ENCODE measurements around the gene NRG2. TPM values are rescaled to one million over a fixed set of nuclear protein-coding genes. Genes with fewer than 3 reads are reported as not detected.
A peak's percentile ranks its signal among the peaks of the same experiment; 100 is the strongest.

The NRG2 gene
- total RNA-seq, 1 experiment from 2014 or later = not detected

DNA sequence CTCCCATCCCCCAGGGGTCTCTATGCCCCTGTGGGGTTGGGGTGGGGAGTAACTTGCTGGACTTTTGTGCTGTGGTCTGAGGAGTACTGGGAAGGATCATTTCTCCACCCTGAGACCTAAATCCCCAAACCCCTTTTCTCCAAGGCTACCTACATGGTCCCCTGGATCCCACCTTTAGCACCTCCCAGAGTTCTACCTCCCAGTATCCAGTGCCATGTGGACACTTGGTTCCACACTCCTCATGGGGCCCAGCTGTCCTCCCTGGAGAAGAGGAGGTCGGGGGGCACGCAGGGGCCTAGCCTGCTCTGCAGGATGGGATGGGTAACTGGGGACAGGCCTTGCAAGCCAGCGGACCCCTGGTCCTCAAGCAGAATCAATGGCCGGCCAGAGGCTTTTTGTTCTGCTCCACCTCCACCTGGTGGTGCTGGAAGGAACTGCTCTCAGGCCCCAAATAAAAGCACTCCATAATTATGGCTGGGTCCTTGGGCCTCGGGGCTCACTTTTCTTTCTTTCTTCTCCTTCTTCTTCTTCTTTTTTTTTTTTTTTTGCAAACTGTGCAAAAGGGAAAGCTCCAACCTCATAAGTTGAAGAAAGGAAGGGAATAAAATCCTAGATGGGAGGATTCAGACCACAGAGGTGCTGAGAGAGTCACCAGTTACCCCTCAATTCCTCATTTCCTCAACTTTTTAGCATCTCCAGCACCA is 179.1 kb downstream of the NRG2 start:
- no TSS peak for BruUV-seq (replicated peaks)
- H3K27me3 ChIP-seq (replicated peaks; ENCODE audit: insufficient read depth, low read depth, low read length, poor library complexity) = peaks cover 4% of the 10 kb centered on the region
- DNase-seq (ENCODE audit: low spot score) = peak; percentile 67

DNA sequence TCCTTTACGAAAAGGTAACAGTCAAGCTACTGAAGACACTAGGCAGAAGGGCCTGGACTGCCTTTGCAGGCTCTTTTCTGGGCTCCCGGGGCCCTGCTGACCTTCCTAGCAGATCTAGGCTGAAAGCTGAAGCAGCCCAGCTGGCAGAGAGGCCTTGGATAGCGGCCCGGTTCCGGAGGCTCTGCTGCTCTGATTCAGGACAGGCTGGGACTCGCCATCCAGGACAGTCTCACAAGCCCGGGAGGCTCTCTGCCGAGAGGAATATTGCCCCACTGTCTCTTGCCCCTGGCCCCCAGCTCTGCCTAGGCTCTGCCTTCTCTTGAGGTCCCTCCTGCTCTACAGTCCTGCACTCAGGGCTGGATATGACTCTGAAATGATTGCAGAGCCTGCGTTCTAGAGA is 179.7 kb downstream of the NRG2 start:
- TF ChIP-seq, protein P1, sequence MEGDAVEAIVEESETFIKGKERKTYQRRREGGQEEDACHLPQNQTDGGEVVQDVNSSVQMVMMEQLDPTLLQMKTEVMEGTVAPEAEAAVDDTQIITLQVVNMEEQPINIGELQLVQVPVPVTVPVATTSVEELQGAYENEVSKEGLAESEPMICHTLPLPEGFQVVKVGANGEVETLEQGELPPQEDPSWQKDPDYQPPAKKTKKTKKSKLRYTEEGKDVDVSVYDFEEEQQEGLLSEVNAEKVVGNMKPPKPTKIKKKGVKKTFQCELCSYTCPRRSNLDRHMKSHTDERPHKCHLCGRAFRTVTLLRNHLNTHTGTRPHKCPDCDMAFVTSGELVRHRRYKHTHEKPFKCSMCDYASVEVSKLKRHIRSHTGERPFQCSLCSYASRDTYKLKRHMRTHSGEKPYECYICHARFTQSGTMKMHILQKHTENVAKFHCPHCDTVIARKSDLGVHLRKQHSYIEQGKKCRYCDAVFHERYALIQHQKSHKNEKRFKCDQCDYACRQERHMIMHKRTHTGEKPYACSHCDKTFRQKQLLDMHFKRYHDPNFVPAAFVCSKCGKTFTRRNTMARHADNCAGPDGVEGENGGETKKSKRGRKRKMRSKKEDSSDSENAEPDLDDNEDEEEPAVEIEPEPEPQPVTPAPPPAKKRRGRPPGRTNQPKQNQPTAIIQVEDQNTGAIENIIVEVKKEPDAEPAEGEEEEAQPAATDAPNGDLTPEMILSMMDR (conservative IDR thresholded peaks at IDR 0.05; ENCODE audit: low read depth, low read length) = no peak
- no peak for TF ChIP-seq EZH2 (IDR thresholded peaks at IDR 0.05; ENCODE audit: borderline replicate concordance, low read depth, low read length, poor library complexity, severe bottlenecking)
- Histone ChIP-seq H3K27me3 (replicated peaks; ENCODE audit: insufficient read depth, low read depth, low read length, poor library complexity) (peaks cover 4% of the 10 kb centered on the region), H3K9me3 (ENCODE audit: low read depth, low read length, poor library complexity, severe bottlenecking) (no peaks in the 10 kb centered on the region), H3K36me3 (ENCODE audit: insufficient read depth, low read length, poor library complexity, severe bottlenecking) (no peaks in the 10 kb centered on the region), H3K4me1 (ENCODE audit: insufficient read depth, low read length, poor library complexity, severe bottlenecking) (no peaks in the 10 kb centered on the region), H3K4me3 (ENCODE audit: low read depth, low read length, poor library complexity, severe bottlenecking) (no peak overlapping the region), H3K27ac (ENCODE audit: low read depth, low read length, poor library complexity, severe bottlenecking) (no peak overlapping the region)
- ChIA-PET CTCF (no interaction called here), POLR2A (ENCODE audit: low non-redundant PET) (no interaction called here)
- intact Hi-C loops (cut with micrococcal nuclease; ENCODE audit: unreplicated experiment) = no loop called here
- no TSS peak for BruUV-seq (replicated peaks)
- no peak for DNase-seq (ENCODE audit: low spot score)

More for the DNA sequence above, 179.1 kb downstream of the NRG2 start:
- POLR2A ChIA-PET (ENCODE audit: low non-redundant PET) = no interaction called here
- Histone ChIP-seq H3K4me1 (ENCODE audit: insufficient read depth, low read length, poor library complexity, severe bottlenecking) (no peaks in the 10 kb centered on the region), H3K36me3 (ENCODE audit: insufficient read depth, low read length, poor library complexity, severe bottlenecking) (no peaks in the 10 kb centered on the region), H3K27ac (ENCODE audit: low read depth, low read length, poor library complexity, severe bottlenecking) (no peak overlapping the region), H3K4me3 (ENCODE audit: low read depth, low read length, poor library complexity, severe bottlenecking) (no peak overlapping the region), H3K9me3 (ENCODE audit: low read depth, low read length, poor library complexity, severe bottlenecking) (no peaks in the 10 kb centered on the region)
- intact Hi-C loops (cut with micrococcal nuclease; ENCODE audit: unreplicated experiment) = loop anchor here (1.0 to 2.0 kb wide), 2 partner anchors 77 to 105 kb away; no protein-coding TSS in a partner anchor
- no peak for TF ChIP-seq EZH2 (IDR thresholded peaks at IDR 0.05; ENCODE audit: borderline replicate concordance, low read depth, low read length, poor library complexity, severe bottlenecking)
- TF ChIP-seq, protein P1 (conservative IDR thresholded peaks at IDR 0.05; ENCODE audit: low read depth, low read length) = peak; percentile 89
- CTCF ChIA-PET = interaction anchor here (0.6 kb wide), 1 partner anchor 172 kb away, joined by 7 read pairs; no protein-coding TSS in a partner anchor

DNA sequence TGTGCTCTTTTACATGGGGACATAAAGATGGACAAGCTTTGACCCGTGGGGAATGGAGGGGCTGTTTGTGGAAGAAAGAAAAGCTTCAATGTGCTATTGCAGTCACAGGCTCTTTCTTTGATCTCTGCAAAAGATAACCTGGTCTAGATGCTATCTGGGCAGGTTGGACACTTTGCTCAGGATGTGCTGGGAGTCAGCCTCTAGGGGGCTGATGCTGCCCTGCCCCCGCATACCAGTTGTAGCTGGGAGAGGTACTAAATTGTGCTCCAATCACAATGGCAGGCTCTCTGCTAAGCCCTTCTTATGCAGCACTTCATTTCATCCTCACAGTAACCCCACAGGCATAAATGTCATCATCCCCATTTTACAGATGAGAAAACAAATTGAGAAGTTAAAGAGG is 180.3 kb downstream of the NRG2 start:
- peaks cover 4% of the 10 kb centered on the region for H3K27me3 ChIP-seq (replicated peaks; ENCODE audit: insufficient read depth, low read depth, low read length, poor library complexity)
- POLR2A ChIA-PET (ENCODE audit: low non-redundant PET) = no interaction called here
- H3K27ac ChIP-seq (ENCODE audit: low read depth, low read length, poor library complexity, severe bottlenecking) = no peak overlapping the region

More for the DNA sequence above, 180.3 kb downstream of the NRG2 start:
- H3K4me1 ChIP-seq (ENCODE audit: insufficient read depth, low read length, poor library complexity, severe bottlenecking) = no peaks in the 10 kb centered on the region
- no TSS peak for BruUV-seq (replicated peaks)
- intact Hi-C loops (cut with micrococcal nuclease; ENCODE audit: unreplicated experiment) = no loop called here
- no peak for DNase-seq (ENCODE audit: low spot score)
- H3K4me3 ChIP-seq (ENCODE audit: low read depth, low read length, poor library complexity, severe bottlenecking) = no peak overlapping the region
- no peaks in the 10 kb centered on the region for H3K36me3 ChIP-seq (ENCODE audit: insufficient read depth, low read length, poor library complexity, severe bottlenecking)
- H3K9me3 ChIP-seq (ENCODE audit: low read depth, low read length, poor library complexity, severe bottlenecking) = no peaks in the 10 kb centered on the region
- CTCF ChIA-PET = no interaction called here
- TF ChIP-seq, protein P1 (conservative IDR thresholded peaks at IDR 0.05; ENCODE audit: low read depth, low read length) = 0 out of 2 replicates have a peak, but pooled peaks have one; percentile 21
- TF ChIP-seq EZH2 (IDR thresholded peaks at IDR 0.05; ENCODE audit: borderline replicate concordance, low read depth, low read length, poor library complexity, severe bottlenecking) = no peak
